ENCODE measurements around the gene FUS. TPM values are rescaled to one million over a fixed set of nuclear protein-coding genes. Genes with fewer than 3 reads are reported as not detected.

The FUS gene
- total and polyA plus RNA-seq, 9 of the 15 experiments (the other 6 are each of a cell fraction or from before 2014, with no cell fraction given): 43.9 to 575 (median 87.2) TPM

GRCh38 chr16:31135535-31136286 lies 44.2 kb upstream of the FUS start, which contains the start of gene PRSS8 (continued):
- peak; percentile 27; the same call in 1 of the 2 replicates for TF ChIP-seq PHF8 (IDR thresholded peaks at IDR 0.05; ENCODE audit: borderline replicate concordance, low read length)
- TF ChIP-seq MCM7 (IDR thresholded peaks at IDR 0.05): 0 out of 4 replicates have a peak, but pooled peaks of 1 of the 2 experiments have one; percentile 39
- TF ChIP-seq CBFA2T3 (IDR thresholded peaks at IDR 0.05): peak; percentile 30; the same call in 1 of the 2 replicates
- TF ChIP-seq CBFB (CRISPR knock-in tag; IDR thresholded peaks at IDR 0.05): peak; percentile 19; the same call in 1 of the 2 replicates
- peak; percentile 31; the same call in 1 of the 2 replicates for TF ChIP-seq TOE1 (IDR thresholded peaks at IDR 0.05; ENCODE audit: borderline replicate concordance)
- no peak for TF ChIP-seq TOE1 (CRISPR knock-in tag; IDR thresholded peaks at IDR 0.05; ENCODE audit: borderline replicate concordance, low read depth)
- peak; percentile 46; the same call in 1 of the 2 replicates for TF ChIP-seq HDAC2 (IDR thresholded peaks at IDR 0.05)
- no peak for TF ChIP-seq FOXK1 (CRISPR knock-in tag; IDR thresholded peaks at IDR 0.05; ENCODE audit: borderline replicate concordance)
- TF ChIP-seq SMARCA5 (IDR thresholded peaks at IDR 0.05): peak; percentile 89
- peak; percentile 41; the same call in 1 of the 2 replicates for TF ChIP-seq NR2C2 (CRISPR knock-in tag; IDR thresholded peaks at IDR 0.05)
- no peak for TF ChIP-seq NR2C2 (tag; IDR thresholded peaks at IDR 0.05)
- TF ChIP-seq HDGF (IDR thresholded peaks at IDR 0.05): peak; percentile 100
- TF ChIP-seq MCM3 (IDR thresholded peaks at IDR 0.05): 0 out of 2 replicates have a peak, but pooled peaks have one; percentile 31
- 0 out of 2 replicates have a peak, but pooled peaks have one; percentile 45 for TF ChIP-seq NFRKB (IDR thresholded peaks at IDR 0.05; ENCODE audit: low read depth)
- TF ChIP-seq ZZZ3 (IDR thresholded peaks at IDR 0.05): no peak
- TF ChIP-seq HLTF (IDR thresholded peaks at IDR 0.05): peak; percentile 90; the same call in 1 of the 2 replicates
- TF ChIP-seq NONO (IDR thresholded peaks at IDR 0.05; ENCODE audit: low read depth in 2 of 2, low read length in 1 of 2): no peak
- TF ChIP-seq ARID1B (IDR thresholded peaks at IDR 0.05): peak; percentile 51
- TF ChIP-seq PHF20 (IDR thresholded peaks at IDR 0.05; ENCODE audit: partially characterized antibody): peak; percentile 59
- peak; percentile 95 for TF ChIP-seq ZSCAN29 (IDR thresholded peaks at IDR 0.05)
- TF ChIP-seq ZFP91 (CRISPR knock-in tag; IDR thresholded peaks at IDR 0.05): 0 out of 2 replicates have a peak, but pooled peaks have one; percentile 31
